ENCODE measurements around the gene CD5L.

DNA sequence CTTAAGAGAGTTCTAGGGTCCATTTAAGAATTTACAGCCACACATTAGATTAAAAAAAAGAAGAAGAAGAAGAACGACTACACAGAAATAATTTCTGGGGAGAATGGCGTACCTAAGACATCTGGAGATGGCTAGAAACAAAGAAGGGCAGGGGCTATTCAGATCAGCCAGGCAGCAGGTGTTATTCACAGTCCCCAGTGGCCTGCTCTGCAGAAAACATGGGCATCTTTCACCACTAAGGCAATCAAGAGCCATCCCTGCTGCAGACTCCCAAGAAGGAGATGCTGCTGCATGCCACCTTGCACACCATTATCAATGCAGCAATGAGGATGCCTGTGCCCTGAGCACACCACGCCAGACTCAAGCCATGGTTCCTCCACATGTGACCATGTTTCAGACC is 56.8 kb downstream of the CD5L start:
- TF ChIP-seq, protein P1, sequence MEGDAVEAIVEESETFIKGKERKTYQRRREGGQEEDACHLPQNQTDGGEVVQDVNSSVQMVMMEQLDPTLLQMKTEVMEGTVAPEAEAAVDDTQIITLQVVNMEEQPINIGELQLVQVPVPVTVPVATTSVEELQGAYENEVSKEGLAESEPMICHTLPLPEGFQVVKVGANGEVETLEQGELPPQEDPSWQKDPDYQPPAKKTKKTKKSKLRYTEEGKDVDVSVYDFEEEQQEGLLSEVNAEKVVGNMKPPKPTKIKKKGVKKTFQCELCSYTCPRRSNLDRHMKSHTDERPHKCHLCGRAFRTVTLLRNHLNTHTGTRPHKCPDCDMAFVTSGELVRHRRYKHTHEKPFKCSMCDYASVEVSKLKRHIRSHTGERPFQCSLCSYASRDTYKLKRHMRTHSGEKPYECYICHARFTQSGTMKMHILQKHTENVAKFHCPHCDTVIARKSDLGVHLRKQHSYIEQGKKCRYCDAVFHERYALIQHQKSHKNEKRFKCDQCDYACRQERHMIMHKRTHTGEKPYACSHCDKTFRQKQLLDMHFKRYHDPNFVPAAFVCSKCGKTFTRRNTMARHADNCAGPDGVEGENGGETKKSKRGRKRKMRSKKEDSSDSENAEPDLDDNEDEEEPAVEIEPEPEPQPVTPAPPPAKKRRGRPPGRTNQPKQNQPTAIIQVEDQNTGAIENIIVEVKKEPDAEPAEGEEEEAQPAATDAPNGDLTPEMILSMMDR (IDR thresholded peaks at IDR 0.05; ENCODE audit: insufficient read depth, low read length): no peak
- TF ChIP-seq, protein P2, sequence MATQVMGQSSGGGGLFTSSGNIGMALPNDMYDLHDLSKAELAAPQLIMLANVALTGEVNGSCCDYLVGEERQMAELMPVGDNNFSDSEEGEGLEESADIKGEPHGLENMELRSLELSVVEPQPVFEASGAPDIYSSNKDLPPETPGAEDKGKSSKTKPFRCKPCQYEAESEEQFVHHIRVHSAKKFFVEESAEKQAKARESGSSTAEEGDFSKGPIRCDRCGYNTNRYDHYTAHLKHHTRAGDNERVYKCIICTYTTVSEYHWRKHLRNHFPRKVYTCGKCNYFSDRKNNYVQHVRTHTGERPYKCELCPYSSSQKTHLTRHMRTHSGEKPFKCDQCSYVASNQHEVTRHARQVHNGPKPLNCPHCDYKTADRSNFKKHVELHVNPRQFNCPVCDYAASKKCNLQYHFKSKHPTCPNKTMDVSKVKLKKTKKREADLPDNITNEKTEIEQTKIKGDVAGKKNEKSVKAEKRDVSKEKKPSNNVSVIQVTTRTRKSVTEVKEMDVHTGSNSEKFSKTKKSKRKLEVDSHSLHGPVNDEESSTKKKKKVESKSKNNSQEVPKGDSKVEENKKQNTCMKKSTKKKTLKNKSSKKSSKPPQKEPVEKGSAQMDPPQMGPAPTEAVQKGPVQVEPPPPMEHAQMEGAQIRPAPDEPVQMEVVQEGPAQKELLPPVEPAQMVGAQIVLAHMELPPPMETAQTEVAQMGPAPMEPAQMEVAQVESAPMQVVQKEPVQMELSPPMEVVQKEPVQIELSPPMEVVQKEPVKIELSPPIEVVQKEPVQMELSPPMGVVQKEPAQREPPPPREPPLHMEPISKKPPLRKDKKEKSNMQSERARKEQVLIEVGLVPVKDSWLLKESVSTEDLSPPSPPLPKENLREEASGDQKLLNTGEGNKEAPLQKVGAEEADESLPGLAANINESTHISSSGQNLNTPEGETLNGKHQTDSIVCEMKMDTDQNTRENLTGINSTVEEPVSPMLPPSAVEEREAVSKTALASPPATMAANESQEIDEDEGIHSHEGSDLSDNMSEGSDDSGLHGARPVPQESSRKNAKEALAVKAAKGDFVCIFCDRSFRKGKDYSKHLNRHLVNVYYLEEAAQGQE (IDR thresholded peaks at IDR 0.05; ENCODE audit: insufficient replicate concordance, low read depth): no peak
- TF ChIP-seq POLR2AphosphoS5 (IDR thresholded peaks at IDR 0.05; ENCODE audit: low read depth) (no peak), GABPA (IDR thresholded peaks at IDR 0.05; ENCODE audit: low read depth) (no peak), SPI1 (IDR thresholded peaks at IDR 0.05; ENCODE audit: borderline replicate concordance, low read depth) (no peak)
